Cardiac fibroblast (primary cell): ENCODE measurements around the gene OR52H1.

Source experiments
- DNase-seq, 2 donors: peaks; one replicate each; pipeline versions ENCODE4 v3.0.0 to v3.0.0-alpha.2; 2010; ENCODE audit warnings: low read depth in 2 of 2
- H3K4me3 ChIP-seq, 2 donors: replicated peaks in 1 of 2; 1 replicate in 1 of 2; 2 replicates in 1 of 2; pipeline ENCODE4 v1.5.1; 2011; ENCODE audit warnings: low read depth in 2 of 2, low read length in 2 of 2, mild to moderate bottlenecking in 2 of 2, moderate library complexity in 1 of 2
- TF ChIP-seq, protein P1 (sequence below): IDR thresholded peaks from one replicate; pipeline ENCODE4 v1.5.1; 2011; ENCODE audit warnings: low read depth, mild to moderate bottlenecking, low read length, inconsistent platforms

The OR52H1 gene

DNA sequence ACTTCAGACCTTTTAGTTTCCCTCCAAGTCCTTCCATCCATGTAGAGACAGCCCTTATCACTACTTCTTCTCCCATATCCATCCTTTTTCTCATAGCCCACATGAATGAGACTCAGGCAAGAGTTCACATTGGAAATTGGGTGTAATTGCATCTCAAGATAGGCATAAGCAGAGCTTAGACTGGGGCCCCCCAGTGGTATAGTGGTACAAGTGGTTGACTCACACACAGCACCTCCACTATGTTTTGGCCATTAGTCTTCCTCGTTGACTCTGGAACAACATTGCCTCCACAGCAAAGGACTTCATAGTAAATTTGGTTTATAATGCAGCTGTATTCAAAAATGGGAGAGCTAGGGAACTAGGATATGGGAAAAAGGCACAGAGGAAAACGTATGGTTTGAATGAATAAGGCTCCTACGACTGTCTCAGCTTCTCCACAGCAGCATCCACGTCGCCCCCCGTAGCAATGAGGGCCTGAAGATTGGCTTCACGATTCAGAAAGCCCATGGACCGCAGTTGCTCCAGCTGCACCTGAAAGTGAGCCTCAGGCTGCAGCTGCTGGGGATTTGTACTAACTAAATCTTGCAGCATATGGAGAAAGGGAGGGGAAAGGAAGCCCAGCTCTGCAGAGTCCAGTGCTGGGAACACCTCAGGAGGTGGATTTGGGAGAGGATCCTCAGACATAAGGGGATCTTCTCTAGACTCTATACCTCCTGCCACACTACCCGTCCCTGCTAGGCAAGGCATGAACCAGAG, 41.0 kb downstream of the OR52H1 start:
- no peak overlapping the region for H3K4me3 ChIP-seq
- no peak for DNase-seq
- TF ChIP-seq, protein P1, sequence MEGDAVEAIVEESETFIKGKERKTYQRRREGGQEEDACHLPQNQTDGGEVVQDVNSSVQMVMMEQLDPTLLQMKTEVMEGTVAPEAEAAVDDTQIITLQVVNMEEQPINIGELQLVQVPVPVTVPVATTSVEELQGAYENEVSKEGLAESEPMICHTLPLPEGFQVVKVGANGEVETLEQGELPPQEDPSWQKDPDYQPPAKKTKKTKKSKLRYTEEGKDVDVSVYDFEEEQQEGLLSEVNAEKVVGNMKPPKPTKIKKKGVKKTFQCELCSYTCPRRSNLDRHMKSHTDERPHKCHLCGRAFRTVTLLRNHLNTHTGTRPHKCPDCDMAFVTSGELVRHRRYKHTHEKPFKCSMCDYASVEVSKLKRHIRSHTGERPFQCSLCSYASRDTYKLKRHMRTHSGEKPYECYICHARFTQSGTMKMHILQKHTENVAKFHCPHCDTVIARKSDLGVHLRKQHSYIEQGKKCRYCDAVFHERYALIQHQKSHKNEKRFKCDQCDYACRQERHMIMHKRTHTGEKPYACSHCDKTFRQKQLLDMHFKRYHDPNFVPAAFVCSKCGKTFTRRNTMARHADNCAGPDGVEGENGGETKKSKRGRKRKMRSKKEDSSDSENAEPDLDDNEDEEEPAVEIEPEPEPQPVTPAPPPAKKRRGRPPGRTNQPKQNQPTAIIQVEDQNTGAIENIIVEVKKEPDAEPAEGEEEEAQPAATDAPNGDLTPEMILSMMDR: no peak

DNA sequence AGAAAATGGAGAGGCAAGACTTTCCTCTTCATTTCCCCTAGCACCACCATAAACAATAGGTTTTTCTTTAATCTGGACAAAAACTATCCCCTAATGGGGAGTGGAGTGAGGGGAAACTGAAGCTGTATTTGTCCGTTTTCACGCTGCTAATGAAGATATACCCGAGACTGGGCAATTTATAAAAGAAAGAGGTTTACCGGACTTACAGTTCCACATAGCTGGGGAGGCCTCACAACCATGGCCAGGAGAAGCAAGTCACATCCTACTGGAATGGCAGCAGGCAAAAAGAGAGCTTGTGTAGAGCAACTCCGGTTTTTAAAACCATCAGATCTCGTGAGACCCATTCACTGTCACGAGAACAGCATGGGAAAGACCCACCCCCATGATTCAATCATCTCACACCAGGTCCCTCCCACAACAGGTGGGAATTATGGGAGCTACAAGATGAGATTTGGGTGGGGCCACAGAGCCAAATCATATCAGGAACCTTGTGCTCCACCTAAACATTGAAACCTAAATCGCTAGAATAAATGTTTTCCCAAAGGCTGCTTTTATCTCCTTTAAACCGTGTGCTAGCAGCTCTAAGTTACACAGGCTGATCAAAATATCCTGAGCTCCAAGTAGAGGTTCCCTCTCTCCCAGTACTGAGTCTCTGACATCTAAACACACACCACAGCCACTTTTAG, 42.8 kb downstream of the OR52H1 start:
- TF ChIP-seq, protein P1: no peak
- no peak overlapping the region for H3K4me3 ChIP-seq
- DNase-seq: no peak

DNA sequence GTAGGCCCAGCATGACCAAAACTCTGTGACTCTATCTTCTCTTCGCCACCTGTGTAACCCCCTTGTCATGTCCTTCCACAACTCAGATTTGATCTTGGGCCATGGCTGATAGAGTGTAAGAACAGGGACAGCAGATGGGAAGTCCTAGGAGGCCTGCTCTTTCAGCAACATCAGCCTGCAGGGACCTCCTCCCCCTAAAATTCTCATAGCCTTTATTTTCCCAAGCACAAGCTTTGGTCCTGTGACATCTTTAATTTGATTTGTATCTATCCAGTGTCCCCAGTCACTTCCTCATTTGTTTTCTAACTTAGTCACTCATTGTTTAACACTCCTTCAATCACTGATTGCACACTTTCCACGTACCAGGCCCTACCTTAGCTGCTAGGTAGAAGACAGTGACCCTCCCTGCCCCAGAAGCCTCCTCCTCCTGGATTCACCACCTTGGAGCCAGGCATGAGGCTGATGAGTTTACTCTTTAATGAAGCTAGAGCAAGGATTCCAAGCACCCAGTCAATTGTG, 43.9 kb downstream of the OR52H1 start:
- TF ChIP-seq, protein P1: no peak
- no peak for DNase-seq
- H3K4me3 ChIP-seq: no peak overlapping the region

DNA sequence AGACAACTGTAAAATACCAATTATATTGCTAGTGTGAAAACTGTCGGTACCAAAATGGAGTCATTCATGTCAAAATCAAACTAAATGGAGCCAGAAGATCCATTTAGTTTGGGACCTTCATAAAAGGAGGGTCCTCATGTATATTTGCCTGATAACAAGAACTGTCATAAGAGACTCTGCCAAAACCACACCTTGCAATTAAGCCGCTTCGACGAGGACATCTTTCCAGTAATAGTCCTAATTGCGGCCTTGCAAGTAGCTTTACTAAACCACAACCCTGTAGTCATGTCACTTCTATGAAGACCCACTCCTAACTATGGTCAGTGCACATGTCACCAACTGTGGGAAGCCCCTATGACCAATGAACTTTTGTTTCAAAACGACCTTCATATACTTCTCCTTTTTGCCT, 47.9 kb downstream of the OR52H1 start:
- no peak overlapping the region for H3K4me3 ChIP-seq
- DNase-seq: no peak
- TF ChIP-seq, protein P1: no peak

DNA sequence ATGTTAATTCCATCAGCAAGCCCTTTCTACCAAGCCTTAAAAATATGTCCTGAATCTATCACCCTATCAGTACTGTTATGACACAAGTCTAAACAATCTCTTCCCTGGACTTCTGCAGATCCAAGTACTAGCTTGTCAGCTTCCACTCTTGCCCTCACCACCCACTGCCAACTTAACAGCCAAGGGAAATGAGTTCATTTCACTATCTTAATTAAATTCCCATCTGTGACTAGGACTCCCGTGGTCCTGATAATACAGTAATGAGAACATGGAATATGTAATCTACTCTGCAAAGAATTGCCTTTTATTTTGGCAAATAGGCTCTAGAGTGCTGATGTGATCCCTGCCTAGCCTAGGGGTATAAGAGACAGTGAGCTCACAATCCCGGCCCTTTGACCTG, 48.7 kb downstream of the OR52H1 start:
- no peak for DNase-seq
- TF ChIP-seq, protein P1: no peak
- H3K4me3 ChIP-seq: no peak overlapping the region
